Mesodermal cell (in vitro differentiated cells): Measurements from ENCODE around the gene POLR2A.

Experiments used
- H3K27ac ChIP-seq: 2 replicates; pipeline ENCODE4 v1.7.0; 2013; ENCODE audit warnings: mild to moderate bottlenecking, low read depth, low read length, moderate library complexity; ENCODE audit not compliant: severe bottlenecking
- H3K36me3 ChIP-seq: 2 replicates; pipeline ENCODE4 v1.7.1; 2013; ENCODE audit warnings: mild to moderate bottlenecking, low read length, moderate library complexity; ENCODE audit not compliant: control insufficient read depth, insufficient read depth
- H3K4me1 ChIP-seq: one replicate; pipeline ENCODE4 v1.7.1; 2013; ENCODE audit warnings: mild to moderate bottlenecking, low read length; ENCODE audit not compliant: insufficient read depth, control insufficient read depth, poor library complexity, severe bottlenecking
- H3K4me3 ChIP-seq: 2 replicates; pipeline ENCODE4 v1.7.0; 2013; ENCODE audit warnings: low read length, control low read depth, mild to moderate bottlenecking; ENCODE audit not compliant: insufficient read depth, poor library complexity, severe bottlenecking; ENCODE audit errors: extremely low read depth
- H3K9me3 ChIP-seq: 2 replicates; pipeline ENCODE4 v1.7.1; 2013; ENCODE audit warnings: mild to moderate bottlenecking, low read length, moderate library complexity; ENCODE audit not compliant: control insufficient read depth
- WGBS, 2 experiments: methylation state at CpG; one replicate each; pipeline ENCODE4 v1.1.5; 2013; ENCODE audit warnings: missing lambda C conversion rate in 2 of 2; ENCODE audit not compliant: insufficient coverage in 2 of 2; 5-methylcytosine and 5-hydroxymethylcytosine counted together

The POLR2A gene

DNA sequence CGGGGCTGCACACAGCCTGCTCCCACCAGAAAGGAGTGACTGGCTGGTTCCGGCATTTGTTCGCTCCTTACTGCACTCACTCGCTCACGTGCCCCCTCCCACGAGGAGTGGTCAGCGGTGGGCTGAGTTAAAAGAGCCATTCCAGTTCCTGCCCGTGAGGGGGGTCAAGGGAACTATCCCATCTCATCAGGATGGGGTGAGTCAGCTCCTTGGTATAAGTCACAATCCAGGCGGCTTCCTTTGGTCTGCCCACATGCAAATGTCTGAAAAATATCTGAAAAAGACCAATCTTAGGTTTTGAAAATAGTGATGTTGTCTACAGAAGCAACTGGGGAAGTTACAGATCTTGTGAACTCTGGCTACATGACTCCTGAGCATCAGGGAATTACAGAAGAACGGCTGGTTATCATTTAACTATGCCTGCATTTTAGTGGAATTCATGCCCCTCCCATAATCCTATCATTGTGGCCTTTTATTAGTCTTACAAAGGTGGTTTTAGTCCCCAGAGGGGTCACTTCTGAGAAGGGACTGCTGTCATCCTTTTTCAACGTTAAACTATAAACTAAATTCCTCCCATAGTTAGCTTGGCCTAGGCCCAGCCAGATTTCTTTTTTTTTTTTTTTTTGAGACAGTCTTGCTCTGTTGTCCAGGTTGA lies 54.9 kb downstream of the POLR2A start:
- 85 to 88% methylated on average over 5 to 7 of the region's 11 CpGs for WGBS, 2 experiments
- Histone ChIP-seq H3K4me1 (no peaks in the 10 kb centered on the region), H3K9me3 (peaks cover 21% of the 10 kb centered on the region), H3K27ac (no peak overlapping the region), H3K4me3 (no peak overlapping the region), H3K36me3 (no peaks in the 10 kb centered on the region)

DNA sequence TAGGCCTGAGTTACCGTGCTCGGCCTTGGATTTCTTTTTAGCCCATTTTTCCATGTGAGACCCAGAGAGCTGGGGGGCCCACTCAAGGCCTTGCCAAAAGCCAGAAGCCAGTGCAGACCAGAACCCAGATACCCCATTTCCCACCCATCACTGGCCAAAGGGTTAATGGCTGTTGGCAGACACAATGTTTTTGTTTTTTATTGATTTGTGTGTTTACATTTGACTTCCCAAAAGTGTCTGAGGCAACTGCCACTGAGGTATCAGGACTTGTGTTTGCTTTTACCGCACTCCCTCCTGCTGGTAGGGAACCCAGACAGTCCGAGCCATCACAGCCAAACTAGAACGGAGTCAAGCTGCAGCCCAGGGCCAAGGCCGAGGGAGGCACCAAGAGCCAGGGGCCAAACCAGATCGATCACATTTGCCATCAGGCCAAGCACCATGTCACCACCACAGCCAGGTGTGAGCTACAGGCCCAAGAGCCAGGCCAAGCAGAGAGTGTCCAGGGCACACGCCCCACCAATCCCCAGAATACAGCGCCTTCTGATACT lies 57.0 kb downstream of the POLR2A start:
- Histone ChIP-seq H3K27ac (no peak overlapping the region), H3K4me1 (no peaks in the 10 kb centered on the region)
- 92 to 100% methylated on average over 1 to 9 of the region's 9 CpGs for WGBS, 2 experiments

DNA sequence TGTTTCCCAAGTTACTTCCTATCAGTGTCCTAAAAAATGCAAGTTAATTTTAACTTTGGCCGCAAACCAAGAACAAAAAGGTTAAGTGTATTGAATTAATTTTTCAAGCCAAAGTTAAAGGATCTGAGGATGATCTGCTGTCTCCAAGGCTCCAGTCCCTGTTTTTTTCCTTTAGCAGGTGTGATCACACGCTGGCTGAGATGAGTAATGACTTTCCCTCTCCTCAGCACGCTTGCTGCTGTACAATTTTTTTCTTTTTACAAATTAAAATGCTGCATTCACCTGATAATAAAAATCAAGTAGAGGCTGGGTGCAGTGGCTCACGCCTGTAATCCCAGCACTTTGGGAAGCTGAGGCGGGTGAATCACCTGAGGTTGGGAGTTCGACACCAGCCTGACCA lies 60.7 kb downstream of the POLR2A start:
- no peak overlapping the region for H3K4me3 ChIP-seq
- H3K4me1 ChIP-seq = no peaks in the 10 kb centered on the region
- no peaks in the 10 kb centered on the region for H3K9me3 ChIP-seq
- no peak overlapping the region for H3K27ac ChIP-seq
- no peaks in the 10 kb centered on the region for H3K36me3 ChIP-seq
- WGBS, 2 experiments = 72 to 100% methylated on average over 4 to 6 of the region's 6 CpGs

More for the DNA sequence above, 57.0 kb downstream of the POLR2A start:
- H3K4me3 ChIP-seq = no peak overlapping the region
- no peaks in the 10 kb centered on the region for H3K36me3 ChIP-seq
- peaks cover 21% of the 10 kb centered on the region for H3K9me3 ChIP-seq

DNA sequence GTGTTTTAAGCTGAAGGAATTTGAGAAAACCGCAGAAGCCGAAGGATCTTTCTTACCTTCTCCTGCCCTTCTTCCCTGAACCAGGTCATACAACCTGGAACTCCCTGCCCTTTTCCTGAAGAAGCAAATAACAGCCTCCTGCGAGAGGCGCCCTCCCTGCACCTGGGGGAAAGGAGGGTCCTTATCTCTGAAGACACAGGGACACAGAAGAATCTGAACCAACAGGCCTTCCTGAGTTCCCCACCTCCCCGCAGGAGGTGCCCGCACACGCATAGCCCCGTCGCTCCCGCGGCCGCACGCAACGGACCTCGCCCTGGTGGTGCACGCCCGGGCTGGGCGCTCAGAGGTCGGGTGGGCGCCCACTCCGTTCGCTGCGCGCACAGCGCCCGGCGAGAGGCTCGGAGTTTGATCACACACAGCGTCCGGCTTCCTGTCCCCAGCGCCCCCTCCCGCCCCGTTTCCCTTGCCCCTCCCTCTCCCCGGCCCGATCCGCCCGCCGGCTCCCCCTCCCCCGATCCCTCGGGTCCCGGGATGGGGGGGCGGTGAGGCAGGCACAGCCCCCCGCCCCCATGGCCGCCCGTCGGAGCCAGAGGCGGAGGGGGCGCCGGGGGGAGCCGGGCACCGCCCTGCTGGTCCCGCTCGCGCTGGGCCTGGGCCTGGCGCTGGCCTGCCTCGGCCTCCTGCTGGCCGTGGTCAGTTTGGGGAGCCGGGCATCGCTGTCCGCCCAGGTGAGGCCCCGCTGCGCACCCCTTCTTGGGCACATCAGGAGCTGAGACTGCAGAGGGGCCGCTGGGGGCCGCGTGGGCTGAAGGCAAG lies 64.6 kb downstream of the POLR2A start, which contains the start of gene TNFSF12:
Gene TNFSF12 (plus strand): TSS at position 474 of the 816 bp plus-strand sequence. CDS start 96 bp downstream, at position 570.
- Histone ChIP-seq H3K4me3 (peak within 1 kb of the TSS; percentile 48), H3K4me1 (no peaks in the 10 kb centered on the region), H3K9me3 (no peaks in the 10 kb centered on the region), H3K36me3 (no peaks in the 10 kb centered on the region), H3K27ac (no peak within 1 kb of the TSS)
- WGBS, 2 experiments = 10 to 12% methylated on average over 21 to 36 of the region's 65 CpGs
